HG03095 (cell line): ENCODE data around the gene MBP.

ENCODE experiments used
- ATAC-seq: cut with Tn5 transposase; IDR thresholded peaks from one replicate; pipeline ENCODE4 v1.9.1; 2021; ENCODE audit warnings: moderate library complexity; ENCODE audit not compliant: unreplicated experiment

The MBP gene

DNA sequence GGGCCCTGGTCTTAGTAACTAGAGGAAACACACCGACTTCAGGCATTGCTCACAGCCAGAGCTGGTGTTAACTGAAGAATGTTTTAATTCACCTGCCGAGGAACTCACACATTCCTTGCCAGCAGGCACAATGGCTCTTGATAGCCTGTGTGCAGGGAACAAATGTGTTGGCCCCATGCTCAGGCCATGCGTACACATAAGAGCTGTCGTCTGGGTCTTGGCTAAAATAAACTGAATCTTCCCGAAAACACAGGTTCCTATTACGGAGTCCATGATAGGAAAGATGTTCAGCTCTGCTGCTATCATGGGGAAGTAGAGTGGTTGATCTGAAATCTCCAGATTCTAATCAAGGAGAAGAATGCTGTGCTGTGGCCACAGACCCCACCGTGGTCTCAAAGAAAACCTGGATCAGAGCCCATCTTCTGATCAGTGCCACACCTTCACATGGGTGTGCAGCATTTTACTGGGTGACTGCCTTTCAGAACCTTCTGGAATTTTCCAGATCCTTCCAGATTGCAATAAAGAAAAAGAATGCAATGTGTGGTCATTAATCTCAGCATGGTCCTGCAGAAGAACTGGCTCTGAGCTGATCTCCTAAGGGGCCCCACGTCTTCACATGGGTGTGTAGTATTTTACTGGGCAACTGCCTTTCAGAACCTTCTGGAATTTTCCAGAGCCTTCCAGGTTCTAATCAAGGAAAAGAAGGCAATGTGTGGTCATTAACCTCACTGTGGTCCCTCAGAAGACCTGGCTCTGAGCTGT, 17.2 kb downstream of the MBP start:
- peak; percentile 5 for ATAC-seq

DNA sequence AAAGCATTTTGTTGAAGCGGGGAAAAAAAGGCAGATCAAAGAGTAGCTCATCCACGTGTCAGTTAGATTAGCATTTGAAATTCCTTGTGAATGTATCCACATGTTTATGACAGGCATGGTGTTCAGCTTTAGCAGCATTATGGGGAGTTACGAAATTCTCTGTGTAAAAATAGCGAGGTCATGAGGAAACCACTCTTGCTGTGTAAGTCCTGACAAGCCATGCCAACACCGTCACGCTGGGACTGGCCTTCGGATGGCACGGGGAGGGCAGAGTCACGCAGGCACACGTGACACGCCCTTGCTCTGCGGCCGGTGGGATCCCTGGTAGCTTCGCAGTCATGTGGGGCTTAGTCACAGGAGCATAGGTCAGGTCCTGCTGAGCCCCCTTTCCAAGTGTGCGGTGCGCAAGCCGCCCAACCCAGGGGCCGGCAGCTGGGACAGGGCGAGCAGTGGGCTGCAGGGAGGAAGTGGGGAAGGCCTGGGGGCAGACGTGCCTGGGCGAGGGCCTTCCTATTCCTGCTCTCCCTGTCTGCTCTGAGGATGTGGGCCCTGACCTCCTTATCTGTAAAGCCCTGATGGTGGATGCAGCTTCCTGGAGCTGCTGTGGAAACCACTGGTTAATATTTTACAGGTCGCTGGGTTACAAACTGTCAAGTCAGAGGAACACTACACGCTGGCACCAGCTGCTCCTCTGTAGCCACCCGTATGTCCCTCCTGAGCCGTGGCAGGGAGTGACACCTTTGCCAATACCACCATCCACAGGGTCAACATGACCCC, 18.0 kb downstream of the MBP start:
- peak; percentile 78 for ATAC-seq

DNA sequence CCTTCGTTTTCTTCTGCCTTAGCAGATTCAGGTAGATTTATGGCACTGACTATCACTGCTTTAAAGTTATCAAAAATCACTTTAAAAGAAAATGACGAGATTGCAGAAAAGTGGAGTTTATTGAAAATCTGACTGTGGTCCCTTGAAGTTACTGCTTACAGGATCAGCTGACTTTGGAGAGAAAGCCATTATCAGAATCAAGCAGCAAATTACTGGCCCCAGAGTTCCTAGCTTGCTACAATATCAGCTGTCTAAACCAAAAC, 18.5 kb downstream of the MBP start:
- no peak for ATAC-seq

DNA sequence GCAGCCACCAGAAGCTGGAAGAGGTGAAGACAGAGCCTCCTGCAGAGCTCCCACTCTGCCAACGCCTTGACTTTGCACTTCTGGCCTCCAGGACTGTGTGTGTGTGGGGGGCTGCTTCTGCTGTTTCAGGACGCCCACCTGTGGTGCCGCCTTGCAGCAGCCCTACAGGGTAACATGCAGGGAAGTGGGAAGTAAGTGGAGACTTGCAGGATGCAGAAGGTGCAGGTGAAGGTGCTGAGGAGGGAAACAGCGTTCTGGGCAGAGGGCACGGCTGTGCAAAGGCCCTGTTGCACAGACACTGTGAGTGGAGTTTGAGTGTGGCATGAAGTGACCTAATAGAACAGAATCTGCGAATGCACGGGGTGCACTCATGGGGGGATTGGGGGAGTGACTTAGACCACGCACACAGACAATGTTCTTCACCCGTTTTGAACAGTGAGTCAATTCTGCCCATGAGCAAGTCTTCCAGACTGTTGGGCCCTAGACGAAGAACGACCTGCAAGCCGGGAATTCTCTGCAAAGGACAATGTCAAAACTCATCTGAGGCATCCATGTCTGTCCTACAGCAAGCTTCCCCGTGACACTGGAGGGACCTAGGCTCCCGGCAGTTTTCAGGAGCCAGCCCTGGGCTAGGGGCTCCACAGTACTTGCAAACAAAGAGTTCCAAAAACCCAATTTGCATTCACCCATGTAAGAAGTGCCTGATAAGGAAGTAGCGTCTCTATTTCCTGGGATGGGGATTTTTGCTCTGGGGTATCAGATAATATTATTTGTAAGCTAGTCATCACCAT, 19.0 kb downstream of the MBP start:
- no peak for ATAC-seq

DNA sequence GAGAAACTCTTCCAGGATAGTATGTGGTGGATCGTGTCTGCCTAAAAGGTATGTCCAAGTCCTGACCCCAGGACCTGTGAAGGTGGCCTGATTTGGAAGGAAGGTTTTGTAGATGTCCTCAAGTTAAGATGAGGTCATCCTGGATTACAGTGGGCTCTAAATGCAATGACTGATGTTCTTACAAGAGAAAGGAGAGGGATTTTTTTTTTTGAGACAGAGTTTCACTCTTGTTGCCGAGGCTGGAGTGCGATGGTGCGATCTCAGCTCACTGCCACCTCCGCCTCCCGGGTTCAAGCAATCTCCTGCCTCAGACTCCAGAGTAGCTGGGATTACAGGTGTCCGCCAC, 19.9 kb downstream of the MBP start:
- ATAC-seq = no peak

DNA sequence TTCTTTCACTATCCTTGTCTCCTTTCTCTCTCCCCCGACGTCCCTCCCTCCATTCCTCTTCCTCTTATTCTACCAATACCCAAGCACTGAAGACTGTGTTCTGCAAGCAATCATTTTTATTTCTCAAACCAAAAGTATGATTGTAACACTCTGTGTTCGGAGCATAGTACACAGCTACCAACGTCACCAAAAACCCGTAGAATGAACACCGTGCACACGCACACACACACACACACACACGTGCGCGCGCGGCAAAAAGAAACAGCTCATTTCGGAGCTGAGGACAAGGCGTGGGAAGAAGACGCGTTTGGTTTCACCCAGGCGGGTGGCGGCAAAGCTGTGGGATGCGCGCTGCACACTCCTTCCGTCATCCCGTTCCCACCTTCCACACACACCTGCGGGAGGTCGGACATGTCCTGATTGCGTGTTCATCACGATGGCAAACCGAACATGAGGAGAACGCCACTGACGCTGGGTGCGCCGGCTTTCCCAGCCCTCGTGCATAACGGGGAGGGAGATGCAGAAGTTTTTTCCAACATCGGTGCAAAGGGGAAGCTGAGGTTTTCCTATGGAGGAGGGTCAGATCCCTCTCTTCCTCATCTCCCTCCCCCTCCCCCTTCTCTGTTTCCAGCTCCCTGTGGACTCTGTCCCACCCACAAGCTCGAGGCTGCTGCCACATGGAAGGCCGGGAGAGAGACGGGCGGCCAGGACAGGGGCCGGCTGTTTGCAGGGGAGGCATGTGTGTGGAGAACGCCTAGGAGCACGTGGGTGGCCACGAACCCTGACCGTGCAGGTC, 20.4 kb downstream of the MBP start:
- no peak for ATAC-seq

DNA sequence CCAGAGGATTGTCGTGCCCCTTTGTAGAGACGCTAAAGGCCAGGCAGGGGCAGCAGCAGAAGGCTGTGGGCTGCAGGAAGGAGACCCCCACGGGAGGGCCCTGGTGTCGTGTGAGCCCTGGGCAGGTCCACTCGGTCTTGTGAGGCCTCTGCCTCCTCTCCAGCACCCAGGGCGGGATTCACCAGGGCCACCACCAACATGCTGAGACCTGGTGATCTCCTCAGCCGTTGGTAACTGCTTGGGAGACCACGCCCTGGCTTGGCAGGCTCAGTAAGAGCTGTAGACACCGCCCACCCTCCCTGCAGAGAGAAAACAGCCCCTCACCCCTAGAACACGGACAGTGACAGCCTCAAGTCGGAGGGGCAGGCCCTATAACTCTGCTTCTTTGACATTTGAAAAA, 21.1 kb downstream of the MBP start:
- ATAC-seq = no peak

DNA sequence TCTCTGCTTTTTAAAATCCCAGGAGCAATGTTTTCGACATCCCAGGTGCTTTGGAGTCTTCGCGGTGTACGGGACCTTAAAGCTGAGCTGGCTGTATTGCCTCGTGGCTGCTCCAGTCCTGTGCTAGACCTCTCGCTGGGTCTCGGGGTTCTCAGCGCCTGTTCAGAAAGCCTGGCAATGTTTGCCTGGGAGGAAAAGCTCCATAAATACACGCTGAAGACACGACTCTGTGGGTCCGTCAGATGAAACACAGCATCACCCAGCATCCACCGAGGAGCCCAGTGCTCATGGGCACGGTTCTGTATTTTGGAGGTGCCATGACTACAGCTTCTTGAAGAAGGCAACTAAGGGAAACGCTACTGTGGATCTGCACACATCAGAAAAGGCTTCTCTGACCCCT, 21.6 kb downstream of the MBP start:
- ATAC-seq = no peak

DNA sequence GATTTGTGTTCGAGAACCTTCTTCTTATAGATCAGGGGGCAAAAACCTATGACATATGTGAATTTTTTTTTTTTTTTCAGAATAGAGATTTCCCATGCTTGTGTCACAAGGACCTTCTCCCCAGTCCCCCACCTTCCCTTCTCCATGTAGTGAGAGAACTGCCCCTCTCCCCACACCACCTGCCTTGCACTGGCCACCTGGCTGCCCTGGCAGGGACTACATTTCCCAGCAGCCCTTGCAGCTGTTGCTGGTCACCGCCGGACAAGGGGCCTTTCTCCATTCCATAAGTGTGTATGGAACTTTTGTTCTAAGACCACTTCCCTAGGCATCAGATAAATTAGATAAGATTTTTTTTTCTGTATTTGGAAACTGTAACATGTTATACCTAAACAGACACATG, 22.2 kb downstream of the MBP start:
- ATAC-seq = no peak

DNA sequence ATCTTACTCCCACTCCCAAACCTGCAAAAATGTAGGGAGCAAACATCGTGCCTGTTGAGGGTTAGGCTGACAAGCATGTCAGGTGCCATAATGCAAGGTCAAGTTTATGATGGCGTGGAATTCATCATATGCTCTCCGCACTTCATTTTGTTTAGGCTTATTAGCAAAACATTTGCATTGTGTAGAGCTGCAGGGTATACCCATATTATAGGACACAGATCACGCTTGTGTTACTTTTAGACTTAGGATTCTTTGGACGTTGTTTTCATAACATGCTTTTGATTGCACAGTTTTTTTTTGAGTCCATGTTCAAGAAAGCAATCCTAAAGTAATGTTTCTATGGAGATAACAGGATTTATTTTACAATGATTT, 22.9 kb downstream of the MBP start:
- no peak for ATAC-seq

DNA sequence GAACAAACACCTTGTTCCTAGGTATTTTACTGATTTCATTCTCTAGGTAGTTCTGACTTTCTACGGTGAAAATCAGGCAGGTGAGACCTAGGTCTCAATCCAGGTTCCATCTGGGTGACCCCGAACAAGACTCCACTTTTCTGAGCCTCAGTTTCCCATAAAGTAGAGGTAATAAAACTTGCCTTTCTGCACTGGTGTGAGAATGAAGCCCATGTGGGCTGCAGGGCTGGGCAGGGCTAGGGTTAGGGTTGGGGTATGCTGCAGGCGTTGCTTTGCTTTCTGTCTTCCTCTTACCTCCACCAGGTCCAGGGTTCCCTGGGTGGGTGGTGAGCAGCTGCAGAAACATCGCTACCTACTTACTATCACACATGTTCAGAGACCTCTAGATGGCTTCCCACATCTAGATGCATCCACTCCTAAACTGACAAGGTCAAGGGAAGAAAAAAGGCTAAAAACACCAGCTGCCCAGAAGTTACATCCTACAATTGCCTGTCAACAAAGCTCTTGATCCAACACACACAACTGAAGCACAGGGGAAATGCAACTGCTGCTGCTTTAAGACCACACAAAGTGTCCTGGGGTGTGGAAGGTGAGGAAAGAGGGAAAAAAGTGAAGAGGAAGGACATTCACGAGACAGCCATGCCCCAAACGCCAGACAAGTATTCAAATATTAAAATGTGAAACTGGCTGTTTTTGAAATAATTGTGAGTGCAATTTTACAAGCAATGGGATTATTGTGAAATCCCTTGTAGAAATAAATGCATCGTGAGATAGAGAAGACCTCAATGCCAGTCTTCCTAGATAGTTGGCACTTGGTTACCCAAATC, 23.5 kb downstream of the MBP start:
- no peak for ATAC-seq

DNA sequence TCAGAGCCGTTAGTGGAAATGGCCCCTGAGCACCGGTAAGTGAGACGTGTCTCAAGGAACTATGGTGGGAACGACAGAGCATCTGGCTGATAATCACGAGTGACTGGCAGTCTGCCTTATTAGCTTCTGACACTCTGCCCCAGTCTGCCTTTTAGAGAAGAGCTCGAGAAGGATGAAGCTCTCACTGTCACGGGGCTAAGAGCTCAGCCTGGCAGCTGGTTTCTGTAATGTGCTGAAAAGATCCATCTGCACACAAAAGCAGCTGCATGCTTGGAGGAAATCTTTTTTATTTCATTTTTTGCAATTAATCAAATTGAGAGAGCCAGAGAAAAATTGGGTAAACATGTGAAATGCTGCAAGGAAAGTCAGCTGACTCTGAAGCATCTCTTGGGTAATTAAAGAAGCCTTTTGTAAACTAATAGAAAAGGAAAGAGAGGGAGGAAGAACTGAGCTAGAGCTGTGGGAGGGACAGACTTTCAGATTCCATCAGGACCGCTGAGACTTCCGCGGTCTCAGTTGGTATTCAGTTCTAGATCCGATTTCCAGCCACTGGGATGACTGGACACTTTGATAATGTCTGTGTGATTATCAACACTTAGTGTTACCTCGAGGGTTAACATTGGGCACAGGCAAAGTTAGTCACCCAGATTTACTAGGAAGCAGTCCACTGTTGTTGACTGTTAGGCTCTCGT, 24.4 kb downstream of the MBP start:
- peak; percentile 49 for ATAC-seq

DNA sequence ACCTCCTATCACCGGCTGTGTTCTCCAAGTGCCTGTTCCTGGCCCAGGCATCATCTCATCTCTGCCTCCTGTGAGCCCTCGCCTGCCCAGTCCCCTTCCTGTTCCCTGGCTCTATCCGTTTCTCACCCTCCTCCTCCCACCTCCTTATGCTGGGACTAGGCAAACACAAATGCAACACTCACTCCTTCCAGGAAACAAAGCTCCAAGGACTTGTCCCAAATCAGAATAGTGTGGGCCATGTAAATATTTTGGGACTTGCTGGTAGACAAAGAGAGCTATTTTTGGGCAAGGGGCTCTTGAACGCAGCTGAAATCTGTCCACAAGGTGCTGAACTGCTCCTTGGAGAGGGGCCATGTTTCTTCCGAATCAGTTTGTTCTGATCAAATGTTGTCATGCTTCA, 25.3 kb downstream of the MBP start:
- ATAC-seq = no peak

DNA sequence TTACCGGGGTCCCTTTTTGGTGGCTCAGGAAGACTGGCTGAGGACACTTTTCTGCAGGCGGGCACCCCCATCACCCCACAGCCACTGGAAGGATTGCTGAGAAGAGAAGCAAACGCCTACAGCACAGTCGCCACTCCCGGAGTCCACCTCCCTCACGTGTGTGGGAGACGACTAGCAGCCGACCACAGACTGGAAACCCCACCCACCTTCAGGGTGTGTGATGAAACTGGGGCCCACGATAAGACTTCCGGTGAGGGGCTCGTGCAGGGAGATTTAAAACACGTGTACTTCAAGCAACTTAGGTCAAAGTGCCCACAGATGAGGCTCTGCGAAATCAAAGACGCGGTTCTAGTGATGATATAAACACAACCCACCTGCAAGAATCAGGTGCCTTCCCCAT, 26.3 kb downstream of the MBP start:
- no peak for ATAC-seq

DNA sequence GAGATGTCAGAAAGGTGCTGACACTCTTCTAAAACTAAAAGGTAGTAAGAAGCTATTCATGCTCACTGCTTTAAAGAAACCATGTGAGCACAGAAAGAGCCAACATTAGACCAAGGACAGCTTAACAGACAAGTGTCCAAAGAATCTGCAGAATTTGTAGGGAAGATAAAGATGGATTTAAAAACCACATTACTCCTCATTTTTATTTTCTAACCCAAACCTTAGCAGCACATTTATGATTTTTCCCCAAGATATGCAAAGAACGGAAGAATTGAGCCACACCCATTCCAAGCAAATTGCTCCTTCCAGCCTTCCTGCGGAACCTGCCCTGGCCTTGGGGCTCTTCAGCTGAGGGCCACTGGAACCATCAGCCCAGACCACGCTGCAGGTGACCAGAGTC, 26.9 kb downstream of the MBP start:
- ATAC-seq = no peak

DNA sequence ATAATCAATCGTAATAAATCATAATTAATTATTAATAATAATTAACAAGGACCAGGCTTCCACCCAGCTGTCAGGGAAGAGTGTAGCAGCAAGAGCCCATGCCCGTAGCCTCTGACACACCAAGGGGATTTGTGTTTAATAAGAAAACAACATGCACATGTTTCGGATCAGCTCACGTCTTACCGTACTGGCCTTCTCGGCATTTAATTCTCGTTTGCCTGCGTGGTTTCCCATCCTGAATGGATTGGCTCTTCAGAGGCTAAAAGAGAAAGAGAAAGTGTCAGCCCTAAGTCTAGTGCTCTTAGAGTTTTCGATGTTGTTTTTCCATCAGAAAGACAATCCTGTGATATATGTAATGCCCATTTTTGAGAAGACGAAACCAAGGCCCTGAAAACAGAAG, 27.6 kb downstream of the MBP start:
- no peak for ATAC-seq

DNA sequence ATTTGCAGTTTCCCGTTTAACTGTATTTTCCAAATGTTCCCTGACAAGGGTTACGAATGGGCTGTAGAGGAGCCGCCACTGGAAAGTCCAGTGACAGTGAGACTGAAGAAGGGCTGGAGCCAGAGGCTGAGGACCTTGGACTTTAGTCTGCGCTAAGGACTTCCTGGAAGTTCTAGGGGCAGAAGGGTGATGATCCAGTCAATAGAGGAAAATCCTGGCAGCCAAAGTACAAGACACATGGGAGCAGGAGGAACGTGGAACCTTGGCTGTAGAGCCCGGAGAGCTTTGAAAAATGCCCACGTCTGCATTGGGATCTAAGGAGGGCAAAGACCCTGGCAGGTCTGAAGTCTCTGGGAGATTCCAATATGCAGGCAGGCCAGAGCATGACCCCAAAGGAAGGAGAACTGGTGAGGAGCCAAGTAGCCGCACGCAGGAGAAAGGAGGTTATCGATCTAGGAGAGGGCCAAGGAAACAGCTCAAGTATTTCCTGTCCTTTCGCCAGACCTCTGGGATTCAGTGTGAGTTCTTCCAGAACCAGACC, 28.5 kb downstream of the MBP start:
- ATAC-seq = no peak

DNA sequence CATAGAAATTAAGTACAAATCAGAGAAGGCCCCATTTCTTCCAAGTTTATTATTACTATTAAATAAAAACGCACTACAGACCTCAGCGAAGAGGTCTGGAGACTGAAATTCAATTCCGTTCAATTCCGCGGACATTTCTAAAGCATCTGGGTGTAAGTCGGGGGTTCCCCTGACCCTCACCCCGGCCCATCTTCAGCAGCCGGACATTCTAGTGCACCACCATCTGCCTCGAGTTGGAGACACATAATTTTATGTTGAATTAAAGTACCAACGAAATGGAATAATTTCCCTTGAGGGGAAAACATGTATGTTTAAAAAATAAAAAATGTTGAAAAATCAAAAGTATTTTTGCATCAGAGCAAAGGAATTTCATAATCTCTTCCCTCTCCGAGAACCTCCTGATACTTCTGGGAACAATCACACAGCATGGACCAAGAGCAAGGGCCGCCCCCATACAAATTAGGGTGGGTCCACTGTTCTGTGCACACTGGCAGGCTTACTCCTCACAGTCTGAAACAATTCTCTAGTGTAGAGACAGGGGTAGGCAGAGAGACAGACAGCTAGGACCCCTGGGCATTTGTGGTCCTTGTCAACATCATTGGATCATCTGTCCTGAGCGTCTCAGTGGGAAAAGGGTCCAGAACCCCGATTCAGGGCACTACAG, 29.3 kb downstream of the MBP start:
- no peak for ATAC-seq
